Kidney (tissue), 14 donors: ENCODE data around the gene RBM19. TPM values are rescaled to one million over a fixed set of nuclear protein-coding genes. Genes with fewer than 3 reads are reported as not detected.

Experiments used
- DNase-seq, 5 donors: peaks; one replicate each; pipeline ENCODE4 v3.0.0-alpha.2; 2013 to 2020
- FAIRE-seq: peaks from 2 replicates; lab custom pipeline; 2012; peaks lifted over from hg19 to GRCh38; lab: Jason Lieb, UNC
- H3K27ac ChIP-seq, 2 donors: one replicate each; pipeline ENCODE4 v1.7.0; 2013; ENCODE audit warnings: low read depth in 2 of 2, low read length in 2 of 2, inconsistent platforms in 1 of 2
- H3K27me3 ChIP-seq: one replicate; pipeline ENCODE4 v1.7.1; 2013; ENCODE audit warnings: low read length, inconsistent platforms; ENCODE audit not compliant: control insufficient read depth, insufficient read depth
- H3K36me3 ChIP-seq, 3 donors: one replicate each; pipeline versions ENCODE4 v1.7.0 to v1.7.1; 2013; ENCODE audit warnings: low read length in 3 of 3, control low read depth in 1 of 3, inconsistent platforms in 1 of 3; ENCODE audit not compliant: insufficient read depth in 3 of 3, control insufficient read depth in 2 of 3
- H3K4me1 ChIP-seq, 3 donors: one replicate each; pipeline versions ENCODE4 v1.7.0 to v1.7.1; 2013; ENCODE audit warnings: low read length in 3 of 3, inconsistent platforms in 1 of 3, low read depth in 1 of 3; ENCODE audit not compliant: control insufficient read depth in 2 of 3, insufficient read depth in 2 of 3
- H3K4me3 ChIP-seq, 3 donors: one replicate each; pipeline versions ENCODE4 v1.7.0 to v1.8.1; 2013; ENCODE audit warnings: low read length in 3 of 3, control low read depth in 1 of 3, inconsistent platforms in 1 of 3
- H3K9ac ChIP-seq, 3 donors: one replicate each; pipeline versions ENCODE4 v1.7.0 to v1.7.1; 2013; ENCODE audit warnings: low read length in 3 of 3, control low read depth in 1 of 3, inconsistent platforms in 1 of 3
- H3K9me3 ChIP-seq, 3 donors: one replicate each; pipeline versions ENCODE4 v1.7.0 to v1.7.1; 2013; ENCODE audit warnings: low read length in 3 of 3, control low read depth in 1 of 3, inconsistent platforms in 1 of 3; ENCODE audit not compliant: control insufficient read depth in 2 of 3, insufficient read depth in 1 of 3
- CTCF ChIP-seq: IDR thresholded peaks from 3 replicates; pipeline ENCODE4 v1.5.1; 2012; ENCODE audit warnings: mild to moderate bottlenecking, moderate library complexity, borderline replicate concordance; ENCODE audit not compliant: insufficient read depth; ENCODE audit errors: extremely low read depth
- intact Hi-C: fragments of 100-400 bp; cut with DNase I; formaldehyde crosslinking; loops from one replicate; pipeline ENCODE4 v1.11.1; 2022
- polyA plus RNA-seq: library from polyadenylated mRNA; stranded (reverse); fragments of 350-450 nt; fragmentation: Illumina TruSeq; extraction: RNeasy Lipid Tissue Mini Kit (QIAGEN cat#74804); gene quantifications from one replicate; pipeline ENCODE4 v1.2.3, GENCODE V29; 2014; ENCODE audit warnings: low read depth, low replicate concordance; ENCODE audit not compliant: insufficient read depth
- total RNA-seq: library from RNA; stranded (reverse); fragmentation: NEBNext Ultra II Directional; extraction: Animal tissue kit (Norgen Biotek cat#: 25700); gene quantifications from one replicate; pipeline ENCODE4 v1.2.1, GENCODE V29; 2021
- donor health status: control.
- donor health status: control.
- donor health status: control.
- donor health status: control.
- donor health status: control.
- donor health status: DM: yes; HTN: yes; CAD: no.
- donor health status: Normal renal cell carcinoma (clear cell type).

RBM19 gene
- total and polyA plus RNA-seq, 2 donors from 2014 or later: 12.3 to 34.7 TPM

- Histone ChIP-seq H3K27me3 (no peaks in the 10 kb centered on the region), H3K36me3 (no peaks in the 10 kb centered on the region), H3K4me3 (no peak overlapping the region), H3K9ac (no peak overlapping the region), H3K4me1 (no peaks in the 10 kb centered on the region), H3K27ac (no peak overlapping the region), H3K9me3 (no peaks in the 10 kb centered on the region)
- no peak for DNase-seq
- no peak for TF ChIP-seq CTCF
- no peak for FAIRE-seq
- intact Hi-C loops: no loop called here
These were observed 195.7 kb downstream of the RBM19 start for GRCh38 chr12:113770389-113770865.

- Histone ChIP-seq H3K4me3 (no peak overlapping the region), H3K27ac (no peak overlapping the region), H3K36me3 (no peaks in the 10 kb centered on the region), H3K9ac (no peak overlapping the region), H3K4me1 (no peaks in the 10 kb centered on the region), H3K27me3 (no peaks in the 10 kb centered on the region), H3K9me3 (no peaks in the 10 kb centered on the region)
- no peak for TF ChIP-seq CTCF
- intact Hi-C loops: no loop called here
- DNase-seq (peak in 1 of 5 donors; percentile 49), FAIRE-seq (no peak)
These were observed 196.8 kb downstream of the RBM19 start for GRCh38 chr12:113769305-113769704.

- H3K27me3 ChIP-seq: no peaks in the 10 kb centered on the region
- intact Hi-C loops: no loop called here
- H3K4me1 ChIP-seq: no peaks in the 10 kb centered on the region
- no peak for FAIRE-seq
- no peak overlapping the region for H3K27ac ChIP-seq
- H3K36me3 ChIP-seq: no peaks in the 10 kb centered on the region
- no peak for DNase-seq
- H3K4me3 ChIP-seq: no peak overlapping the region
- H3K9me3 ChIP-seq: no peaks in the 10 kb centered on the region
- no peak overlapping the region for H3K9ac ChIP-seq
- no peak for TF ChIP-seq CTCF
These were observed 197.3 kb downstream of the RBM19 start for GRCh38 chr12:113768850-113769249.
